NCI-H446 (cell line): ENCODE measurements around the gene ATF7.

Source experiments
- DNase-seq, 2 experiments: peaks; one replicate each; lab custom pipeline; 2025; lab: John Stamatoyannopoulos, UW

ATF7 gene

GRCh38 chr12:53523131-53523530 lies 103.1 kb downstream of the ATF7 start:
- no peak for DNase-seq

- DNase-seq = peak in 1 of 2 experiments; percentile 16
Observed at GRCh38 chr12:53518381-53518780, 107.8 kb downstream of the ATF7 start.

- no peak for DNase-seq
Observed at GRCh38 chr12:53516758-53517455, 109.3 kb downstream of the ATF7 start.

GRCh38 chr12:53515291-53515680 lies 110.9 kb downstream of the ATF7 start:
- no peak for DNase-seq

GRCh38 chr12:53514628-53515290 lies 111.4 kb downstream of the ATF7 start:
- DNase-seq = no peak

- DNase-seq = no peak
Observed at GRCh38 chr12:53513712-53514410, 112.3 kb downstream of the ATF7 start.

- DNase-seq = no peak
Observed at GRCh38 chr12:53510181-53510812, 115.9 kb downstream of the ATF7 start.

GRCh38 chr12:53508534-53509170 lies 117.5 kb downstream of the ATF7 start:
- peak; percentile 65 to 79 for DNase-seq

GRCh38 chr12:53507603-53507885 lies 118.6 kb downstream of the ATF7 start:
- no peak for DNase-seq

GRCh38 chr12:53506881-53507602 lies 119.1 kb downstream of the ATF7 start, which contains the start of gene NPFF:
NPFF (minus strand) TSS chr12:53507484; CDS start chr12:53507474, 10 bp downstream.
- no peak for DNase-seq

GRCh38 chr12:53506450-53506785 lies 119.8 kb downstream of the ATF7 start:
- no peak for DNase-seq

GRCh38 chr12:53505555-53506449 lies 120.4 kb downstream of the ATF7 start:
- no peak for DNase-seq

- no peak for DNase-seq
Observed at GRCh38 chr12:53505086-53505485, 121.1 kb downstream of the ATF7 start.

GRCh38 chr12:53504004-53504920 lies 121.9 kb downstream of the ATF7 start:
- no peak for DNase-seq

GRCh38 chr12:53502983-53503728 lies 123.0 kb downstream of the ATF7 start:
- no peak for DNase-seq

- no peak for DNase-seq
Observed at GRCh38 chr12:53502331-53502730, 123.9 kb downstream of the ATF7 start.

- no peak for DNase-seq
Observed at GRCh38 chr12:53501615-53502181, 124.5 kb downstream of the ATF7 start.
